ENCODE results near the gene PCDH8. TPM values are rescaled to one million over a fixed set of nuclear protein-coding genes. Genes with fewer than 3 reads are reported as not detected.

PCDH8 gene
- total RNA-seq, 1 donor = not detected

- DNase-seq (ENCODE audit: low read depth) = peak; percentile 57
- H3K4me3 ChIP-seq (ENCODE audit: low read depth, low read length) = no peak overlapping the region
- TF ChIP-seq CTCF (IDR thresholded peaks at IDR 0.05; ENCODE audit: insufficient read depth, low read depth, low read length) = peak; percentile 43
These were observed 39.1 kb downstream of the PCDH8 start for GRCh38 chr13:52809310-52809769.

DNA sequence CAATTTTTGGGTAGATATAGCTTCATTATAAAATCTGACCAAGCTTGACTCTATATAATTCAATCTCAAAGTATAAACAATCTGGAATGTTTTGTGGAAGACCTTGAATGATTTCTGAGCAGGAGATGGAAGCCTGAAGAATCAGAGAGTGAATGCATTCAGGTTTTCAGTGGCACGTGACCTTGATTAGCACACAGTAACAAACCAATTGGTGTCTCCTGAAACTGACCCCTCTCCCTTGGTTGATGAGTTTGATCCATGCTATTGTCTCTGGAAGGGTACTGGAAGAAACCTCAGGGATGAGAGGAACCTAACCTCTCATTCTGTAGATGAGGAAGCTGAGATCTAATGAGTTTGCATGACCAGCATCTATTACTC lies 39.6 kb downstream of the PCDH8 start:
- TF ChIP-seq CTCF (IDR thresholded peaks at IDR 0.05; ENCODE audit: insufficient read depth, low read depth, low read length) = no peak
- H3K4me3 ChIP-seq (ENCODE audit: low read depth, low read length) = no peak overlapping the region
- no peak for DNase-seq (ENCODE audit: low read depth)

GRCh38 chr13:52806029-52806428 lies 42.4 kb downstream of the PCDH8 start:
- TF ChIP-seq CTCF (IDR thresholded peaks at IDR 0.05; ENCODE audit: insufficient read depth, low read depth, low read length) = no peak
- no peak overlapping the region for H3K4me3 ChIP-seq (ENCODE audit: low read depth, low read length)
- no peak for DNase-seq (ENCODE audit: low read depth)

DNA sequence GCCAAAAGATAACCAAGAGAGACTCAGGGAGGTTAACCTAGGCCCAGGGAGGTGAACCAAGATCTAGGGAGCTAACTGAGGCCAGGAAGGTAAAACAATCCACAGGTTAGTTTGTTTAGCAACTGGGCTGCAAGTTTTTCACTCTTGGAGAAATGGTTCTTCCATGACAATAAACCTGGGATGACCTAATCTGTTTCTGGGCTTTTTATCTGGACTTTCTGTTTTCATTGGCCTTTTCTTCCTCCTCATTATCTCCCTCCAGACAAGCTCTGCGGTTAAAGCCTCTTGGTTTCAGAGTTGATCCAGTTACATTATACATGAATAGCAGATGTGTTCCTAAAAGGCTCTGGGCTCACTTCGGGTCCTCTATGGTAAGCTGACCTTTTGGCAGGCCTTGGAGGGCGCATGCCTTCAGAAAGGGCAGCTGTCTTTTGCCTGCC lies 44.2 kb downstream of the PCDH8 start:
- H3K4me3 ChIP-seq (ENCODE audit: low read depth, low read length) = no peak overlapping the region
- no peak for DNase-seq (ENCODE audit: low read depth)
- TF ChIP-seq CTCF (IDR thresholded peaks at IDR 0.05; ENCODE audit: insufficient read depth, low read depth, low read length) = no peak

GRCh38 chr13:52800856-52801255 lies 47.6 kb downstream of the PCDH8 start:
- DNase-seq (ENCODE audit: low read depth) = no peak
- no peak overlapping the region for H3K4me3 ChIP-seq (ENCODE audit: low read depth, low read length)
- TF ChIP-seq CTCF (IDR thresholded peaks at IDR 0.05; ENCODE audit: insufficient read depth, low read depth, low read length) = no peak

DNA sequence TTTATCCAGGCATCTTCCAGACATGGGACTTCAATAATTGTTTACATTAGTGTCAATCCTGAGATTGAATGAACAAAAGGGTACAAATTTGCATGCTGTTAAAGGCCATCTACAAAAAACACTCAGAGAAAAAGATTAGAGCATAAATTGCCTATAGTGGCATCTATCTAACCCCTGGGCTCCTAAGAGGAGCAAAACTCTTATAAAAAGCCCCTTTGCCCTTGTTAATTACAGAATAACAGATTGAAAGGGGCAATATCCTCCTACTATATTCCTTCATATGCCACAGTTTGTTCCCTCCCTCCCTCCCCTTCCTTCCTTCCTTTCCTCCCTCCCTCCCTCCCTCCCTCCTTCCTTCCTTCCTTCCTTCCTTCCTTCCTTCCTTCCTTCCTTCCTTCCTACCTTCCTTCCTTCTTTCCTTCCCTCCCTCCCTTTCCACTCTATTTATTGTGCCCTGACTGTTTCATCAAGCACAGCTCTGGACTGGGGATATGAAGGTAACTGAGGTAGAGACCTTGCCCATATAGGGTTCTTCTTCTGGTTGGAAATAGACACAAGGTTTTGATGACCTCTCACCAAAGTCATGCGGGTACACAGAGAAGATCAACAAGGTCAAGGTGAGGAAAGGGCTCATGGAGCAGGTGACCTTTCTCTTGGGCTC lies 49.5 kb downstream of the PCDH8 start:
- no peak for TF ChIP-seq CTCF (IDR thresholded peaks at IDR 0.05; ENCODE audit: insufficient read depth, low read depth, low read length)
- no peak for DNase-seq (ENCODE audit: low read depth)
- H3K4me3 ChIP-seq (ENCODE audit: low read depth, low read length) = no peak overlapping the region

DNA sequence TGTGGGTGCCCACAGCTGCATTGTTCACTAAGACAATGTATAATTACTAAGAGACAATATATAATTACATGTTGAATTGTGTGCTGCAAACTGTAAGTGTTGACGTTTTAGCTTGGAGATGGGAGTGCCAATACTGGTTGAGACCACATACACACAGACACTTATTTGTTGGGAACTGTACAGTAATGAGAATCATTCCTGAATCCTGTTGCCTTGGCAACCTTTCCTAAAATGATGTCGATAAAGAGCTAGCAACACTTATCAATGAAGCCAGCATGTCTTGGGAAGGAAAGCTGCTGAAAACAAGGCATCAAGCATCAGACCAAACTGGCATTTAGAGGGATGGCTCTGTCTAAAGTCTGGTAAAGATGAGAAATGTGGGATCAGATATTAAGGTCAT lies 51.3 kb downstream of the PCDH8 start:
- no peak for DNase-seq (ENCODE audit: low read depth)
- no peak for TF ChIP-seq CTCF (IDR thresholded peaks at IDR 0.05; ENCODE audit: insufficient read depth, low read depth, low read length)
- no peak overlapping the region for H3K4me3 ChIP-seq (ENCODE audit: low read depth, low read length)

Data from fibroblast of villous mesenchyme (primary cell).